Endometrial microvascular endothelial cells (primary cell): ENCODE measurements around the gene CEACAM19. TPM values are rescaled to one million over a fixed set of nuclear protein-coding genes. Genes with fewer than 3 reads are reported as not detected.

Experiments
- in situ Hi-C: cut with HindIII; loops from 2 replicates; pipeline ENCODE4 v1.10.0; 2017; ENCODE audit warnings: low sequenced_read_pairs, low pct_unique_long_range_greater_than_20kb; ENCODE audit errors: inconsistent ontology term
- total RNA-seq: library from RNA; depleted of rRNA; stranded (reverse); fragments of >200 nt; gene quantifications from one replicate; pipeline ENCODE4 v1.2.3, GENCODE V29; 2015; ENCODE audit errors: inconsistent ontology term

Gene CEACAM19
- total RNA-seq, 1 donor from 2014 or later: 2.9 TPM

DNA sequence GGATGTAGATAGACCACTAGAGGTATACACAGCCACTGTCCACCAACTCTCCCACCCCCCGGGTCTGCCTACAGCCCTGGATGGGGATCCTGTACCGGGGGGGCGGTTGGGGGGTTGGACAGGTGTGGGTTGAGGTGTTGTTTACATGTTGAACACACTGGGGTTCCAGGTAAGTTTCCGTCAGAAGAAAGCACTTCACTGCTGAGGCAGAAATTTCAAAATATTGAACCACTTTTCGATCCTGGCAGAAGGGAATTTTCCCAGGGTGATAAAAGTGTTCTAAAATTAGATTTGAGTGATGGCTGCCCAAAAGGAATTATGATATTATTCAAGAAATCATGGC is 21.1 kb downstream of the CEACAM19 start:
- in situ Hi-C loops: no loop called here

DNA sequence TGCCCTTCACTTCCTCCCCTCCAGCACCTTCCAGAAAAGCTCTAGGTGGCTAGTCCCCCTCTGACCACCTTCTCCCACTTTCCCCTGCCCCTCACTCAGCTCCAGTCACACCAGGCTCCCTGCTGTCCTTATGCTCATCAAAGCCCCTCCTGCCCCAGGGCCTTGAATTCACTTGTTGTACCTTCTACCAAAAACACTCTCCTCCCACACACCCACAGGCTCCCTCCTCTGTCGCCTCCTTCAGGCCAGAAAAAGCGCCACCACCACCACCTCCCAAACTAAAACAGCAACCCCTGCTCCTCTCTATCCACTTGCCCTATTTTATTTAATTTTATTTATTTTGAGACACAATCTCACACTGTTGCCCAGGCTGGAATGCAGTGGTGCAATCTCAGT is 22.9 kb downstream of the CEACAM19 start:
- in situ Hi-C loops: no loop called here

DNA sequence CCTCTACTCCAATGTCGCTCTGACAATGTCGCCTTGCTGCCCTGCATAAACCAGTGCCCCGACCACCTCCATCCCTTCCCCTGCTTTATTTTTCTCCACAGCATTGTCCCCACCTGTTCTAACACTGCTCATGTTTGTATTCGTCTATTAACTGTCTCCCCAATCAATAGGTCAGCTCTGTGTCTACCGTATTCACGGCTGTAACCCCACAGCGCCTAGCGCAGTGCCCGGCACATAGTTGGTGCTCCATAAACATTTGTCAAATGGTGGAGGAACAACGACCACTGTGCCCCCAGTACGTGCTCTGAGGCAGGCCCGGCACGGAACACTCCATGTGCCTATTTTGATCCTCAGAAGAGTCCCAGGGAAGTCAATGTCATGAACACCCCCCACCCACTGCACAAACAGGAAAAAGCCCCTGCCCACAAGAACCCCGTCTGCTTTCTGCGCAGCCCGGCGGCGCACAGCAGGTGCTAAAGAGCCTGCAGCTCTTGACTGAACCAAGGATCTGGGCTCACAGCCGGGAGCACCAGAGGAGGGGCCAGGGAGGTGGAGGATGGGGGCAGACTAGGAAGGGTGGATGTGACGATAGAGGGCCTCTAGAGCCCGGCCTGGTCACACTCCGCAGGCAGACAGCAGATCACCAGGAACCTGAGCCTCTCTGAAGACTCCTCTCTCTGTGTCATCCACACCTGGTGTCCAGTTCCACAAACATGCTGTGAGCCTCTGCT is 25.8 kb downstream of the CEACAM19 start:
- in situ Hi-C loops: no loop called here

DNA sequence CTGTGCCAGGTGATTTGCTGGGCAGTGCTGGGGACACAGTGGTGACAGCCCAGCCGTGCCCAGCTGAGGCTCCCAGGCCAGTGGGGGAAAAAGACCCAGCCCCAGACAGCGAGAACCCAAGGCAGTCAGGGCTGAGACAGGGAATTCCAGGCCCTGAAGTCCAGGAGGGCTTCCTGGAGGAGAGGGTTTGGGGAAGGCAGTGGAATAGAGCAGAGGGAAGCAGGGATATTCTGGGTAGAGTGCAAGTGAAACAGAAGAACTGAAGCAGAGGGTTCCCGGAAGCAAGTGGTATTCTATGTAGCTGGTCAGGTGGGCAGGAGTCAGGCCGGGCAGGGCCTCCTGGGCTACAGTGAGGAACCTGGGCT is 26.4 kb downstream of the CEACAM19 start:
- in situ Hi-C loops: no loop called here

DNA sequence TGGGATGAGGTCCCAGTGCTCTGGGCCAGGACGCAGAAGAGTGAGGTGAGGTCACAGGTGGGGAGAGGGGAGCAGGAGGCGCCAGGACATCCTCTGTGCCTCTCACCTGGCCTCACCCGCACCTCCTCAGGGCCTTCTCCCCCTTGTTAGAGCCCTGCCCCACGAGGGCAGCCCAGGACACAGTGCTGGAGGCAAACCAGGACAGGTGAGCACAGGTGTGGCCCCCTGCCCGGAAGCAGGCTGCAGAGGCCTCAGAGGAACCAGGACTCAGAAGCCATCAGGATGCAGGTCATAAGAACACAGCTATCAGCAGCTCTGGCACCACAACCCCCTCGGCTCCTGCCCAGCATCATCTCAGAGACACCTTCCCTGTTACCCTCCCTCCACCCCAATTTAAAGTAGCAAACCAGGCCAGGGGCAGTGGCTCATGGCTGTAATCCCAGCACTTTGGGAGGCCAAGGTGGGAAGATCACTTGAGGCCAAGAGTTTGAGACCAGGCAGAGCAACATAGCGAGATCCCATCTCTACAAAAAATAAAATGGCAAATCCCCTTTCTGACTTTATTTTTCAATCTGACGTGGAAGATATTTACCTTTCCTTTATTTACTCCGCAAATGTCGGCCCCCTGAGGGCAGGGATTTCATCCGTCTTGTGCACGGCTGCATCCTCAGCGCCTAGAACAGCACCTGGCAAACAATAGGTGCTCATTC is 27.4 kb downstream of the CEACAM19 start, which contains the start of gene CEACAM16:
Gene CEACAM16, plus strand, starts transcription at position 660 of the 710 bp plus-strand sequence. CDS start 2,306 bp downstream, outside the sequence.
- in situ Hi-C loops: no loop called here

DNA sequence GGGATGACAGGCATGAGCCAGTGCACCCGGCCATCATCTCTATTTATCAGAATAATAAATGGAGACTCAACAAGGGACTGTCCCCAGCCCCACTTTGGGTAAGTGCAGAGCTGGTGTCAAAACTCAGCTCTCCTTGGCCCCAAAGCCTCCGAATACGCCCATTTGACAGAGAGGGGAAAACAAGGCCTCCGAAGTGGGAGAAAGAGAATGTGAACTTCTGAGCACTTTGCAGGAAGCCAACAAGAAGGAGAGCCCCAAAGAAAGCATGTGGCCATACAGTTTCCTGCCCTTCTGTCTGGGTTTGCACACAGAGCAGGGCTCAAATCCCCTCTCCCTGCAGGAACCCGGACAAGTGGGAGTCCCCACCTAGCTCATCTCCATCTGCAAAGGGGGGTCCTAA is 29.3 kb downstream of the CEACAM19 start:
- in situ Hi-C loops: loop anchor here (25.0 kb wide), 1 partner anchor 137 kb away; the partner anchor contains the start of gene NECTIN2

DNA sequence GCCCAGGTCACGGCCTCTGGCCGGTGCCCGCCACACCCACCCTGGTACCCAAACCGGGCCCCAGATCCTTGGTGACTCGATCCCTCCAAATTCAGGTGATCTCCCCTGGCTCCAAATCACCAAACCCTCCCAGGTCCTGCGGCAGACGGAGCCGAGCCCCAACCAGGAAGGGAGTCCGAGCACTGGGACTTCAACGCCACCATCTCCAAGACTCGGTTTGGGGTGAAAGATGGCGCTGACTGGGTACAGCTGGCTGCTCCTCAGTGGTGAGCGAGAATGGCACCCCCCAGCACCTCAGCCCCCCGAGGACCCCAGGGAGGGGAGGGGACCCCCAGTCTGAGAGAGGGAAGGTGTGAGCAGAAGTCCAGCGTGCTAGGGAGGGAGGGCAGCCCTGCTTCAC is 29.9 kb downstream of the CEACAM19 start:
- in situ Hi-C loops: loop anchor here (25.0 kb wide), 1 partner anchor 136 kb away; the partner anchor contains the start of gene NECTIN2

DNA sequence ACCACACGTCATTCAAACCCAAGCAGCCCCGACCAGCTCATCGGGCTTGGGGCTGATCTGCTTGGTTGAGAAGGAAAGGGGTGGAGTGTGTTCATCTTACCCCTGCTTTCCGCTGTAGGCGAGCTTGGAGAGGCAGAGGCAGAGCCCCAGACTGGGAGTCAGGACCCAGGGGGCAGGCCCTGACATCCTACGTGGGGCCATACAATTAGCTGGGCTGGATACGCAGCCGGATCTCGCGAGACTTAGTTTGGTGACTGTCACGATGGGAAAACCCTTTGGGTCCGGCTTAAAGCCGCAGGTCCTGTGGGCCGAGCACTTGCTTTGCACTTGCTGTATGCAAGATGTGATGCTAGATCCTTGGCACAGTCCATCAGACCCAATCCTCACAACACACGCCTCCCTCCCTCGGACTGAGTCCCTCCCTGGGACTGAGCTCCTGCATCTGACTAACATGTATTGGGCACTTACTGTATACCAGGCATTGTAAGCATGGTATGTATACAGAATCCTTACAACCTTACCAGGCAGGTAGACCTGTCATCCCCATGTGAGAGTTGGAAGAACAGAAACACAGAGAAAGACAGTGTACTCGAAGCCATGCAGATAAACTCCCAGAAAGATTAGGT is 31.4 kb downstream of the CEACAM19 start:
- in situ Hi-C loops: loop anchor here (25.0 kb wide), 1 partner anchor 135 kb away; the partner anchor contains the start of gene NECTIN2

DNA sequence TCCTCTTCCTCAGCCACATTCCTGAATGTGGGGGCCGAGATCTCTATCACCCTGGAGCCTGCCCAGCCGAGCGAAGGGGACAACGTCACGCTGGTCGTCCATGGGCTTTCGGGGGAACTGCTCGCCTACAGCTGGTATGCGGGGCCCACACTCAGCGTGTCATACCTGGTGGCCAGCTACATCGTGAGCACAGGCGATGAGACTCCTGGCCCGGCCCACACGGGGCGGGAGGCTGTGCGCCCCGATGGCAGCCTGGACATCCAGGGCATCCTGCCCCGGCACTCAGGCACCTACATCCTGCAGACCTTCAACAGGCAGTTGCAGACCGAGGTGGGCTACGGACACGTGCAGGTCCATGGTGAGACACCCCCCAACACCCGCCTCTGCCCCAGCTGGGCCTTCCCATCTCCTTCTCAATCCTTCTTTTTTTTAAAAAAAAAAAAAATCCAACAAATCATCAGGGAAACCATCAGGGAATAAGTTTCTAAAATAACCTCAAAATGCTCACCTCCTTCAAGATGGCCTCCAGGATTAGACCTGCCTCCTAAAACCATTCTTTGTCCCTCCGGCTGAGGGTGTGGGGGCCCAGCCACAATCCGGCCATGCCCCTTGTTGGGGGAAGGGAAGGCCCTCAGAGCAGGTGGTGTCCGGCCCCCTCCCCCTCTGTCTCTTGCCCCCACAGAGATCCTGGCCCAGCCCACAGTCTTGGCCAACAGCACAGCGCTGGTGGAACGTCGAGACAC is 32.2 kb downstream of the CEACAM19 start:
- in situ Hi-C loops: loop anchor here (25.0 kb wide), 1 partner anchor 134 kb away; the partner anchor contains the start of gene NECTIN2

DNA sequence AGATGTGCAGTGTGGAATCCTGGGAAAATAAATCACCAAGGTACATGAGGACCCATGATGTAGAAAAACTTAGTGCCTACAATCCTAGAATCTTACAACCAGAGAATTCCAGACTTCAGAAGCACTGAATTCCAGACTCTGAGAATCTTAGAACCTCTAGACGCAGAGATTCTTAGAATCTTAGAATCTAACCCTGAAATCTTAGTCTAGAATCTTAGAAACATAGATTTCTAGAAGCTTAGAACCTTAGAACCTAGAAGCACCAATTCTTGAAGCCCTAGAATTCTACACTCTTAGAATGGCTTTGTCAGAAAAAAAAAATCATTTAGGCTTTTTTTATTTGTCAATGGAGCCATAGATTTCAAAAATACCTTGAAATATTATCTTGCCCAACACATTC is 33.7 kb downstream of the CEACAM19 start:
- in situ Hi-C loops: loop anchor here (25.0 kb wide), 1 partner anchor 132 kb away; the partner anchor contains the start of gene NECTIN2

DNA sequence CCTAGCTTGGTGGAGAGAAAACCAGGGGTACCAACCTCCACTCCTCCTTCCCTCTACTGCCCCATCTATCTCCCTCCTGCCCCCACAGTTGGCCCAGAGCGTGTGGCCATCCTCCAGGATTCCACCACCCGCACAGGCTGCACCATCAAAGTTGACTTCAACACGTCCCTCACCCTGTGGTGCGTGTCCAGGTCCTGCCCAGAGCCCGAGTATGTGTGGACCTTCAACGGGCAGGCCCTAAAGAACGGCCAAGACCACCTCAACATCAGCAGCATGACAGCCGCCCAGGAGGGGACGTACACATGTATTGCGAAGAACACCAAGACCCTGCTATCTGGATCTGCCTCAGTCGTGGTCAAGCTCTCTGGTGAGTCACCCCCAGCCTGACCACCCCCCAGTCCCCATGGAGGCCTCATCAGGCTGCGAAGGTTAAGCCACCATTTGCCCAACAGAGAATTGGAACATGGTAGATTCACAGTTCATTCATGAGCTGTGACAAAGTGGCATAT is 34.3 kb downstream of the CEACAM19 start:
- in situ Hi-C loops: loop anchor here (25.0 kb wide), 1 partner anchor 132 kb away; the partner anchor contains the start of gene NECTIN2

DNA sequence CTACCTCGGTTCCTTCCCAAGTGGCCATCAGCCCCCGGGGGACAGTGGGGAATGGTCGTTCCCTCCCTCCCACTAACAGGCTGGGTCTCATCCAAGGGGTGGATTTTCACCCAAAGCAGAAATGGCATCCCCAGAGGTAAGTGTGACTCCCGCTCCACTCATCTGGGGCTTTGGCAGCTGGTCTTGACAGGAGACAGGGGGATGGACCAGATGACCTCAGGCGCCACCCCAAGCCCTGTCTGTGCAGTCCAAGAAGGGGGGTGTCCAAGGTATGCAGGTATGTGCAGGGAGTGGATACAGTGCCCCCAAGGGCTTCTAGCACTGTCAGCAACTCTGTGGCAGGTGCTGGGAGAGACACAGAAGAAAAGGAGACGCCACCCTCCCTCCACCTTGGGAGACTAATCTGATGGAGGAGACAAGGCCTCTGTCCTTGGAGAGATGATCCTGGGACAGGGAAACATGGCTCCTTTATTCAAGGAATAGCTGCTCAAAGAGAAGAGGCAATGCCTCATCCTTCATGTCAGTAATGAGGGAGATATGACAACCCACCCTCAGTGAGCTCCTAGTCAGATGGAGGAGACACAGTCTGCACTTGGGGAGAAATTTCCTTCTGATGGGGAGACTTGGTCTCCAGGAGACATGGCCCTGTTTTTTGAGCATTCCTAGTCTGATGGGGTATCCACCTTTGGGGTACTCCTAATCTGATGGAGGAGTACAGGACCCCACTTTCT is 35.4 kb downstream of the CEACAM19 start:
- in situ Hi-C loops: loop anchor here (25.0 kb wide), 1 partner anchor 131 kb away; the partner anchor contains the start of gene NECTIN2

DNA sequence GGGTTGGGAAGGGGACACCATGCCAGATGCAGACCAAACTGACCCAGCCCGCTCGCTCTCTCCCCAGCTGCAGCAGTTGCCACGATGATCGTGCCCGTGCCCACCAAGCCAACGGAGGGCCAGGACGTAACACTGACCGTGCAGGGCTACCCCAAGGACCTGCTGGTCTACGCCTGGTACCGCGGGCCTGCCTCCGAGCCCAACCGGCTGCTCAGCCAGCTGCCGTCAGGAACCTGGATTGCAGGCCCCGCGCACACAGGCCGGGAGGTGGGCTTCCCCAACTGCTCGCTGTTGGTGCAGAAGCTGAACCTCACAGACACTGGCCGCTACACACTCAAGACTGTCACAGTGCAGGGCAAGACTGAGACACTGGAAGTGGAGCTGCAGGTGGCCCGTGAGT is 36.5 kb downstream of the CEACAM19 start:
- in situ Hi-C loops: loop anchor here (25.0 kb wide), 1 partner anchor 130 kb away; the partner anchor contains the start of gene NECTIN2

DNA sequence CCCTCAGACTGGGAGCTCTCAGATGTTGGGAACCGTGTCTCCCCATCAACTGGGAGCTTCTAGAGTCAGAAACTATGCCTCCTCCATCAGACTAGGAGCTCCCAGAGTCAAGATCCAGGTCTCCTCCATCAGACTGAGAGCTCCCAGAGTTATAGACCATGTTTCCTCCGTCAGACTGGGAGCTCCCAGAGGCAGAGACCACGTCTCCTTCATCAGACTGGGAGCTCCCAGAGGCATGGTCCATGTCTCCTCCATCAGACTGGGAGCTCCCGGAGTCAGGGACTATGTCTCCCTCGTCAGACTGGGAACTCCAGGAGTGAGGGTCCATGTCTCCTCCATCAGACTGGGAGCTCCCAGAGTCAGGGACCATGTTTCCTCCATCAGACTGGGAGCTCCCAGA is 37.7 kb downstream of the CEACAM19 start:
- in situ Hi-C loops: loop anchor here (25.0 kb wide), 1 partner anchor 128 kb away; the partner anchor contains the start of gene NECTIN2

DNA sequence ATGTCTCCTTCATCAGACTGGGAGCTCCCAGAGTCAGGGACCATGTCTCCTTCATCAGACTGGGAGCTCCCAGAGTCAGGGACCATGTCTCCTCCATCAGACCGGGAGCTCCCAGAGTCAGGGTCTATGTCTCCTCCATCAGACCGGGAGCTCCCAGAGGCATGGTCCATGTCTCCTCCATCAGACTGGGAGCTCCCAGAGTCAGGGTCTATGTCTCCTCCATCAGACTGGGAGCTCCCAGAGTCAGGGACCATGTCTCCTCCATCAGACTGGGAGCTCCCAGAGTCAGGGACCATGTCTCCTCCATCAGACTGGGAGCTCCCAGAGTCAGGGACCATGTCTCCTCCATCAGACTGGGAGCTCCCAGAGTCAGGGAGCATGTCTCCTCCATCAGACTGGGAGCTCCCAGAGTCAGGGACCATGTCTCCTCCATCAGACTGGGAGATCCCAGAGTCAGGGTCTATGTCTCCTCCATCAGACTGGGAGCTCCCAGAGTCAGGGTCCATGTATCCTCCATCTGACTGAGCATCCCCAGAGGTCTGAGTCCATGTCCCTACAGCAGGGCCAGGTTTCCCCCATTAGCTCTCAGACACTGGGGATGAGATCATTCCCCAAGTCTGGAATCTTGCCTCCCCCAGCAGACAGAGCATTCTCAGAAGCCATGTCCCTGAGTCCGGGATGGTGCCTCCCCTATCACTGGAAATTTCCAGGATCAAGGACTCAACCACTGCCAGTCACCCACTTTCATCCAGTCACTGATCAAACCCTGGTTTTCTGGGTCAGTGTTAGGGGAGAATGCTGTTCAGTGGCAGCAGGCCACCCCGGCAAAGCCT is 38.4 kb downstream of the CEACAM19 start:
- in situ Hi-C loops: loop anchor here (25.0 kb wide), 1 partner anchor 128 kb away; the partner anchor contains the start of gene NECTIN2

DNA sequence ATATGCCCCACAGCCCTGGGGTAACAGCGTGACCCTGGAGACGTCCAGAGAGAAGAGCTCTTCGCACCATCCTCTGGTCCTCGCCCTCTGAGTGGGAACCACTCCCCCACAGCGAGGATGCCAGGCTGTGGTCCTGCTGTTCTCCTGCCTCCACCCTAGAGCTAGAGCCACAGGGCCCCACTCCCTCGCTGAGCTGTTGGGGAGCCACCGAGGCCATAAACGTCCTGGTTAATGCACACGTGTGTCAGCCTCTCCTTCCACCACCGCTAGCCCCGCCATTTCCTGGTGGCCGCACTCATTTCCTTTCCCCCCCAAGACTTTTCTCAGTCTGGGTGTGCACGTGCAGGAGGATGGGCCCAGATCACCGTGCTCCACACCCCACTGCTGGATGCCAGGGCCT is 39.2 kb downstream of the CEACAM19 start:
- in situ Hi-C loops: loop anchor here (25.0 kb wide), 1 partner anchor 127 kb away; the partner anchor contains the start of gene NECTIN2
